Esophagus mucosa (tissue), 1 donor: ENCODE results near the gene TRIM22. TPM values are rescaled to one million over a fixed set of nuclear protein-coding genes. Genes with fewer than 3 reads are reported as not detected.

Source experiments
- ATAC-seq: fragments of 200-7000 bp; cut with Tn5 transposase; one replicate; pipeline ENCODE4 v1.9.1; 2020
- total RNA-seq: library from RNA; stranded (reverse); gene quantifications from one replicate; pipeline ENCODE4 v1.2.4, GENCODE V29; 2023
- donor health status: DM: yes; HTN: yes; CAD: no.

Gene TRIM22
- total RNA-seq, 1 donor from 2014 or later, result 21.7 TPM

DNA sequence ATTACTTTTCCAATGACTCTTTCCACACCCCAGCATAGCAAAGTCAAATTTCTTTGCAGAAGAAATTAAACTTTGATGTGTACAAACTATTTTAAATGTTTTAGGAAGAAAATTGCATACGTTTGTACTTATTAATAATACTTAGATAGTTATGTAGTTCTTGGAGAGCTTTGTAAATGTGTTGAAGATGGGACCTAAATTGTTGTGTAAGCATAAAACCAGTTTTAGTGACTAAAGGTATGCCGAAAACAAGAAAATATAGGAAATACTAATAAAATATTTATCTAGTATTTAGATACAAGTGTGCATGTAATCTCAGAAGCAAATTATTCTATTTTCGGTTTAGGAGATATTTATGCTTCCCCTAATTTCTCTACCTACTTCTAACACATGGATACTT lies 60.2 kb downstream of the TRIM22 start:
- no peak for ATAC-seq

DNA sequence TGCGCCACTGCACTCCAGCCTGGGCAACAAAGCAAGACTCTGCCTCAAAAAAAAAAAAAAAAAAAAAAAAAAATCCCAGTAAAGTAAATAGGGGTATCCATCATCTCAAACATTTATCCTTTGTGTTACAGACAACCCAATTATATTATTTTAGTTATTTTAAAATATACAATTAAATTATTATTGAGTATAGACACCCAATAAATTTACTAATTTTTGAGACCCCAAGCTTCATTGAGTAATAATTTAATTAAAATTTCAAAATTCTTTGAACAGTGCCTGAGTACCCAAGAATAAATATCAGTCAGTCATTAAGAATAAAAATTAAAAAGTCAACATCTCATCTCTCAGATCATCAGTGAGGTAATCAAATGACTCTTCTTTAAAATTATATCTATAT lies 64.4 kb downstream of the TRIM22 start, which contains the start of gene OR52N4:
TSS of gene OR52N4 (plus strand) at position 301 of the 400 bp plus-strand sequence. CDS start 498 bp downstream, outside the sequence.
- no peak for ATAC-seq

Other genes with a start within 250 kb of the TRIM22 start
- not detected for gene OR51I1, start 248.3 kb upstream of the TRIM22 start, total RNA-seq
- gene OR51I2, start 240.5 kb upstream of the TRIM22 start, total RNA-seq, result not detected
- gene OR52D1, start 201.1 kb upstream of the TRIM22 start, total RNA-seq, result not detected
- not detected for gene UBQLN3, start 179.8 kb upstream of the TRIM22 start, total RNA-seq
- gene UBQLNL, start 173.1 kb upstream of the TRIM22 start, total RNA-seq, result 0.08 TPM
- gene OR52H1, start 141.2 kb upstream of the TRIM22 start, total RNA-seq, result not detected
- not detected for gene OR52B6, start 108.9 kb upstream of the TRIM22 start, total RNA-seq
- 7.7 TPM for gene TRIM6, start 93.2 kb upstream of the TRIM22 start, total RNA-seq
- 4.0 TPM for gene TRIM34, start 64.8 kb upstream of the TRIM22 start, total RNA-seq
- 8.8 TPM for gene TRIM5, start 4.7 kb upstream of the TRIM22 start, total RNA-seq
- gene OR56B1, start 46.7 kb downstream of the TRIM22 start, total RNA-seq, result not detected
- gene OR52N4, start 64.5 kb downstream of the TRIM22 start, total RNA-seq, result not detected
- gene OR52N5, start 93.6 kb downstream of the TRIM22 start, total RNA-seq, result not detected
- not detected for gene OR52N1, start 101.5 kb downstream of the TRIM22 start, total RNA-seq
- gene OR52N2, start 119.1 kb downstream of the TRIM22 start, total RNA-seq, result not detected
- gene OR52E6, start 152.1 kb downstream of the TRIM22 start, total RNA-seq, result not detected
- not detected for gene OR52E8, start 167.9 kb downstream of the TRIM22 start, total RNA-seq
- gene OR52E4, start 190.8 kb downstream of the TRIM22 start, total RNA-seq, result not detected
- not detected for gene OR52E5, start 203.4 kb downstream of the TRIM22 start, total RNA-seq